Measurements from ENCODE around the gene FHIT. TPM values are rescaled to one million over a fixed set of nuclear protein-coding genes. Genes with fewer than 3 reads are reported as not detected.

Gene FHIT
- total RNA-seq, 1 donor from 2014 or later: 5.7 TPM

DNA sequence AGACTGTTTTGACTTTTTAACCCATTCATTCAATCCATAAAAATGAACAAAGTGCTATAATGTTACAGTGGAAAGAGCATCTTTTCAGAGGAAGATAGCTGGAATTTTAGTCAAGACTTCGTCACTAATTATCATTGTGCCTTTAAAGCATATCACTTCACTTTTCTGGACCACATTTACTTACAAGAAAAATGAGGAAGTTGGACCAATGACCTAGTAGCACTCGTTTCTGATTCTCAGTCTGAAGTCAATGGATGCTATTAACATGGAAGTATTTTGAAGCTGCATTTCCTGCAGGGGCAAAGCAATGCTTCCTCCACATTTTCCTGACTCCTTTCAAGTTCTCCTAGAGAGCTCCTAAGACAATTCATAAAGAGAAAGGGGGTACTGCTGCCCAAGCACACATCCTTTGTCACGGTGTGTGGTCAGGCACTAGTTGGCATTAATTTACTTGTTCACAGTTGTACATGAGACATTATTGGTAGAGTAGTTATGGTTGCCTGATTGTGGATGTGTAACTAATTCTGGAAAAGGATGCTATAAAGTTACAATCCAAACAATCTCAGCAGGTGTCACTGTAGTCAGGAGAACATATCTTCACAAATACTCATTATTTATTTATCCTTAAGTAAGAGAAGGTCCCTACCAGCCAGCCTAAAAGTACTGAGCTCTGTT is 1049.1 kb downstream of the FHIT start:
- no peaks in the 10 kb centered on the region for H3K36me3 ChIP-seq
- H3K4me2 ChIP-seq: no peak overlapping the region
- Mint-ChIP-seq H3K27me3 (ENCODE audit: insufficient read depth, low read depth) (no peaks in the 10 kb centered on the region), H3K4me3 (no peak overlapping the region), H3K36me3 (no peaks in the 10 kb centered on the region), H3K4me1 (peaks cover 4% of the 10 kb centered on the region), H3K9me3 (no peaks in the 10 kb centered on the region), H3K27ac (no peak overlapping the region)
- no peak overlapping the region for H2AFZ ChIP-seq (replicated peaks)
- H4K20me1 ChIP-seq (ENCODE audit: low read depth): no peaks in the 10 kb centered on the region
- no peaks in the 10 kb centered on the region for H3K9me3 ChIP-seq (ENCODE audit: low read depth)
- no peaks in the 10 kb centered on the region for H3K27me3 ChIP-seq
- no peaks in the 10 kb centered on the region for H3K4me1 ChIP-seq
- H3K79me2 ChIP-seq (ENCODE audit: low read depth): no peaks in the 10 kb centered on the region
- H3K9ac ChIP-seq: no peak overlapping the region
- no peak for DNase-seq (ENCODE audit: low spot score)
- no peak overlapping the region for H3K27ac ChIP-seq
- no peaks in the 10 kb centered on the region for H3F3A ChIP-seq (ENCODE audit: low read depth)
- H3K4me3 ChIP-seq: no peak overlapping the region
- no peak for TF ChIP-seq EZH2 (IDR thresholded peaks at IDR 0.05)
- TF ChIP-seq CTCF (IDR thresholded peaks at IDR 0.05): no peak
- TF ChIP-seq EZH2phosphoT487 (IDR thresholded peaks at IDR 0.05): no peak

- no peak overlapping the region for H3K9ac ChIP-seq
- H3K9me3 ChIP-seq (ENCODE audit: low read depth): no peaks in the 10 kb centered on the region
- no peaks in the 10 kb centered on the region for H3F3A ChIP-seq (ENCODE audit: low read depth)
- H2AFZ ChIP-seq (replicated peaks): no peak overlapping the region
- H3K36me3 Mint-ChIP-seq: no peaks in the 10 kb centered on the region
- no peaks in the 10 kb centered on the region for H3K4me1 ChIP-seq
- H4K20me1 ChIP-seq (ENCODE audit: low read depth): no peaks in the 10 kb centered on the region
- DNase-seq (ENCODE audit: low spot score): no peak
- H3K4me3 Mint-ChIP-seq: no peak overlapping the region
- H3K27me3 Mint-ChIP-seq (ENCODE audit: insufficient read depth, low read depth): no peaks in the 10 kb centered on the region
- no peak overlapping the region for H3K27ac ChIP-seq
- peaks cover 2% of the 10 kb centered on the region for H3K9me3 Mint-ChIP-seq
- peaks cover 4% of the 10 kb centered on the region for H3K4me1 Mint-ChIP-seq
- TF ChIP-seq EZH2 (IDR thresholded peaks at IDR 0.05) (no peak), CTCF (IDR thresholded peaks at IDR 0.05) (no peak), EZH2phosphoT487 (IDR thresholded peaks at IDR 0.05) (no peak)
- no peaks in the 10 kb centered on the region for H3K27me3 ChIP-seq
- no peak overlapping the region for H3K27ac Mint-ChIP-seq
- no peak overlapping the region for H3K4me3 ChIP-seq
- H3K79me2 ChIP-seq (ENCODE audit: low read depth): no peaks in the 10 kb centered on the region
- no peaks in the 10 kb centered on the region for H3K36me3 ChIP-seq
- no peak overlapping the region for H3K4me2 ChIP-seq
These were observed 1051.9 kb downstream of the FHIT start for GRCh38 chr3:60199306-60199705.

DNA sequence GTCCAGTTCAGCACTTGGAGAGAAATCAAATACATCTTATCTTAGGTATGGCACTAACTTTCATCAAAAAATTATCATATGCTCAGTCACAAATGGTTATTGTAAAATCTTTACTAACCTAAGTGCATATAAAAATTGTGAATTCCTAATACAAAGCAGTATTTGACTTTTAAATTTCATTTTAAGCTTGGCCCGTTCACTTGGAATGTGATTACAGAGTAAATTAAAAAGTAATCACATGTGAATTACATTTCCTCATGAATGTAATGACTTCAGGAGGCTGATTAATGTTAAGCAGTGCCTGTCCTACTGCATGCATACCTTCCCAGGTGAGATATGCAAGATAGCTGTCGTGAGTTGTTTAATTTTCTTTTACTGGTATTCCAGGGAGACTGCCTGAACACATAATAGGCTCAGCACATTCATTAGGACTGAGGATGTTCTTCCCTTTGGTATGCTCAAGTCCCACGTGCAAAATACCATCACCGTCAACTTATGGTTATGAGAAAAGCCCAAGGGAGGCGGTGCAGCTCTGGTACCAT is 1053.0 kb downstream of the FHIT start:
- Histone ChIP-seq H3K4me2 (no peak overlapping the region), H3K79me2 (ENCODE audit: low read depth) (no peaks in the 10 kb centered on the region), H2AFZ (replicated peaks) (no peak overlapping the region), H3K9me3 (ENCODE audit: low read depth) (no peaks in the 10 kb centered on the region), H3K4me3 (no peak overlapping the region), H3K4me1 (no peaks in the 10 kb centered on the region), H3K9ac (no peak overlapping the region), H3K36me3 (no peaks in the 10 kb centered on the region), H3F3A (ENCODE audit: low read depth) (no peaks in the 10 kb centered on the region), H3K27me3 (no peaks in the 10 kb centered on the region), H3K27ac (no peak overlapping the region), H4K20me1 (ENCODE audit: low read depth) (no peaks in the 10 kb centered on the region)
- Mint-ChIP-seq H3K27me3 (ENCODE audit: insufficient read depth, low read depth) (no peaks in the 10 kb centered on the region), H3K4me1 (peaks cover 4% of the 10 kb centered on the region), H3K4me3 (no peak overlapping the region), H3K9me3 (peaks cover 4% of the 10 kb centered on the region), H3K27ac (no peak overlapping the region), H3K36me3 (no peaks in the 10 kb centered on the region)
- TF ChIP-seq EZH2phosphoT487 (IDR thresholded peaks at IDR 0.05) (no peak), EZH2 (IDR thresholded peaks at IDR 0.05) (no peak), CTCF (IDR thresholded peaks at IDR 0.05) (no peak)
- DNase-seq (ENCODE audit: low spot score): no peak

All from neural progenitor cell (in vitro differentiated cells).